CD14-positive monocyte (primary cell): ENCODE results near the gene CYP26C1. TPM values are rescaled to one million over a fixed set of nuclear protein-coding genes. Genes with fewer than 3 reads are reported as not detected.

Experiments used
- DNase-seq, 3 donors: peaks; one replicate each; pipeline ENCODE4 v3.0.0-alpha.2; 2011 to 2022
- H2AFZ ChIP-seq: 2 replicates; pipeline ENCODE4 v1.6.0; 2012; ENCODE audit warnings: mild to moderate bottlenecking, low read depth, low read length, inconsistent platforms; ENCODE audit not compliant: insufficient read depth, poor library complexity, severe bottlenecking
- H3K27ac ChIP-seq, 2 donors: 1 replicate in 1 of 2; 2 replicates in 1 of 2; pipeline ENCODE4 v1.5.1; 2012 to 2013; ENCODE audit warnings: low read length in 2 of 2, control low read depth in 1 of 2, inconsistent platforms in 1 of 2, low read depth in 1 of 2, mild to moderate bottlenecking in 1 of 2
- H3K27me3 ChIP-seq, 2 donors: one replicate each; pipeline versions ENCODE4 v1.6.0 to v1.6.1; 2011 to 2013; ENCODE audit warnings: low read length in 2 of 2; ENCODE audit not compliant: control insufficient read depth in 2 of 2, insufficient read depth in 2 of 2
- H3K36me3 ChIP-seq, 2 donors: replicated peaks in 1 of 2; 1 replicate in 1 of 2; 2 replicates in 1 of 2; pipeline versions ENCODE4 v1.5.1 to v1.6.1; 2012 to 2013; ENCODE audit warnings: low read length in 2 of 2, control low read depth in 1 of 2, inconsistent platforms in 1 of 2, mild to moderate bottlenecking in 1 of 2; ENCODE audit not compliant: insufficient read depth in 2 of 2, control insufficient read depth in 1 of 2
- H3K4me1 ChIP-seq, 2 donors: 1 replicate in 1 of 2; 2 replicates in 1 of 2; pipeline versions ENCODE4 v1.5.1 to v1.6.1; 2012 to 2013; ENCODE audit warnings: low read length in 2 of 2, control low read depth in 1 of 2, inconsistent platforms in 1 of 2, mild to moderate bottlenecking in 1 of 2, moderate library complexity in 1 of 2; ENCODE audit not compliant: insufficient read depth in 2 of 2, control insufficient read depth in 1 of 2
- H3K4me2 ChIP-seq: replicated peaks from 2 replicates; pipeline ENCODE3; 2012; ENCODE audit warnings: low read length, moderate library complexity, mild to moderate bottlenecking; ENCODE audit not compliant: poor library complexity, severe bottlenecking; ENCODE audit errors: extremely low read depth
- H3K4me3 ChIP-seq, 3 experiments: fragments of 200-600 bp in 1 of 3; sonication (generic) in 1 of 3; replicated peaks in 1 of 3; 1 replicate in 2 of 3; 2 replicates in 1 of 3; pipeline ENCODE4 v1.5.1; 2011 to 2013; ENCODE audit warnings: low read length in 3 of 3, mild to moderate bottlenecking in 3 of 3, control low read depth in 2 of 3, low read depth in 2 of 3, inconsistent platforms in 1 of 3, moderate library complexity in 1 of 3
- H3K79me2 ChIP-seq: 2 replicates; pipeline ENCODE4 v1.6.0; 2012; ENCODE audit warnings: mild to moderate bottlenecking, control low read depth, inconsistent platforms, low read length, moderate library complexity; ENCODE audit not compliant: insufficient read depth
- H3K9ac ChIP-seq: 2 replicates; pipeline ENCODE4 v1.6.0; 2017; ENCODE audit warnings: low read length, mild to moderate bottlenecking; ENCODE audit not compliant: insufficient read depth, poor library complexity, severe bottlenecking
- H3K9me3 ChIP-seq, 2 donors: replicated peaks in 1 of 2; 1 replicate in 1 of 2; 2 replicates in 1 of 2; pipeline versions ENCODE4 v1.5.1 to v1.6.1; 2012 to 2013; ENCODE audit warnings: low read length in 2 of 2, control low read depth in 1 of 2; ENCODE audit not compliant: control insufficient read depth in 1 of 2, insufficient read depth in 1 of 2
- H4K20me1 ChIP-seq: 2 replicates; pipeline ENCODE4 v1.6.0; 2012; ENCODE audit warnings: mild to moderate bottlenecking, low read length, control low read depth, moderate library complexity; ENCODE audit not compliant: insufficient read depth
- H3K27ac Mint-ChIP-seq, 7 donors: one replicate each; pipeline ENCODE4 v1.8.0; 2020; ENCODE audit warnings: mild to moderate bottlenecking in 7 of 7, mixed read lengths in 7 of 7, moderate library complexity in 6 of 7, inconsistent platforms in 2 of 7
- H3K27me3 Mint-ChIP-seq, 3 donors: one replicate each; pipeline ENCODE4 v1.8.0; 2021 to 2022; ENCODE audit warnings: low read depth in 3 of 3, mild to moderate bottlenecking in 3 of 3, mixed read lengths in 3 of 3, moderate library complexity in 3 of 3, inconsistent platforms in 1 of 3
- H3K36me3 Mint-ChIP-seq, 2 donors: one replicate each; pipeline ENCODE4 v1.8.0; 2020; ENCODE audit warnings: mixed read lengths in 2 of 2, inconsistent platforms in 1 of 2, mild to moderate bottlenecking in 1 of 2
- H3K4me1 Mint-ChIP-seq: one replicate; pipeline ENCODE4 v1.8.0; 2020; ENCODE audit warnings: mild to moderate bottlenecking, mixed read lengths
- H3K4me3 Mint-ChIP-seq, 2 donors: one replicate each; pipeline ENCODE4 v1.8.0; 2020; ENCODE audit warnings: mild to moderate bottlenecking in 2 of 2, mixed read lengths in 2 of 2, moderate library complexity in 1 of 2
- H3K9me3 Mint-ChIP-seq, 7 donors: one replicate each; pipeline ENCODE4 v1.8.0; 2020 to 2022; ENCODE audit warnings: mixed read lengths in 7 of 7, mild to moderate bottlenecking in 6 of 7, moderate library complexity in 6 of 7, inconsistent platforms in 2 of 7
- WGBS: methylation state at CpG from one replicate; pipeline ENCODE4 v1.1.5; 2013; ENCODE audit warnings: missing lambda C conversion rate; ENCODE audit not compliant: insufficient coverage; 5-methylcytosine and 5-hydroxymethylcytosine counted together
- intact Hi-C, 2 donors: fragments of 100-400 bp; cut with micrococcal nuclease; formaldehyde crosslinking; loops; one replicate each; pipeline versions ENCODE4 v1.15.0 to v1.15.1; 2023
- polyA minus RNA-seq: library from RNA; depleted of rRNA, polyadenylated mRNA; stranded (reverse); fragments of >200 nt; gene quantifications from 2 replicates; pipeline ENCODE4 v1.2.3, GENCODE V29; 2012
- polyA plus RNA-seq, 3 donors: library from polyadenylated mRNA; depleted of rRNA in 1 of 3; unstranded in 2 of 3; stranded (reverse) in 1 of 3; fragments of 300-500 nt in 2 of 3; fragments of >200 nt in 1 of 3; fragmentation: Illumina TruSeq in 2 of 3; gene quantifications; 1 replicate in 2 of 3; 2 replicates in 1 of 3; pipeline ENCODE4 v1.2.3, GENCODE V29; 2012 to 2021
- total RNA-seq, 12 experiments: library from RNA in 1 of 12; stranded (reverse) in 1 of 12; fragments of 120-200 nt in 1 of 12; gene quantifications; one replicate each; pipeline ENCODE4 v1.2.4 and lab custom pipeline; 2013 to 2026; ENCODE audit warnings: mixed read lengths in 6 of 12, inconsistent platforms in 1 of 12
- TF ChIP-seq, protein P1 (sequence below): fragments of 200-600 bp; IDR thresholded peaks from one replicate; pipeline ENCODE4 v1.8.0; 2022; ENCODE audit warnings: antibody characterized with exemption, mild to moderate bottlenecking

Gene CYP26C1, protein sequence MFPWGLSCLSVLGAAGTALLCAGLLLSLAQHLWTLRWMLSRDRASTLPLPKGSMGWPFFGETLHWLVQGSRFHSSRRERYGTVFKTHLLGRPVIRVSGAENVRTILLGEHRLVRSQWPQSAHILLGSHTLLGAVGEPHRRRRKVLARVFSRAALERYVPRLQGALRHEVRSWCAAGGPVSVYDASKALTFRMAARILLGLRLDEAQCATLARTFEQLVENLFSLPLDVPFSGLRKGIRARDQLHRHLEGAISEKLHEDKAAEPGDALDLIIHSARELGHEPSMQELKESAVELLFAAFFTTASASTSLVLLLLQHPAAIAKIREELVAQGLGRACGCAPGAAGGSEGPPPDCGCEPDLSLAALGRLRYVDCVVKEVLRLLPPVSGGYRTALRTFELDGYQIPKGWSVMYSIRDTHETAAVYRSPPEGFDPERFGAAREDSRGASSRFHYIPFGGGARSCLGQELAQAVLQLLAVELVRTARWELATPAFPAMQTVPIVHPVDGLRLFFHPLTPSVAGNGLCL
- total RNA-seq (2013): 0.02 TPM
- not detected for polyA plus RNA-seq
- polyA minus RNA-seq: 0.08 TPM in 1 of 2 replicates, not detected in the other
- 0 to 0.58 (median 0.15) reads per million in 11 experiments for total RNA-seq (lab: John Stamatoyannopoulos, UW)

DNA sequence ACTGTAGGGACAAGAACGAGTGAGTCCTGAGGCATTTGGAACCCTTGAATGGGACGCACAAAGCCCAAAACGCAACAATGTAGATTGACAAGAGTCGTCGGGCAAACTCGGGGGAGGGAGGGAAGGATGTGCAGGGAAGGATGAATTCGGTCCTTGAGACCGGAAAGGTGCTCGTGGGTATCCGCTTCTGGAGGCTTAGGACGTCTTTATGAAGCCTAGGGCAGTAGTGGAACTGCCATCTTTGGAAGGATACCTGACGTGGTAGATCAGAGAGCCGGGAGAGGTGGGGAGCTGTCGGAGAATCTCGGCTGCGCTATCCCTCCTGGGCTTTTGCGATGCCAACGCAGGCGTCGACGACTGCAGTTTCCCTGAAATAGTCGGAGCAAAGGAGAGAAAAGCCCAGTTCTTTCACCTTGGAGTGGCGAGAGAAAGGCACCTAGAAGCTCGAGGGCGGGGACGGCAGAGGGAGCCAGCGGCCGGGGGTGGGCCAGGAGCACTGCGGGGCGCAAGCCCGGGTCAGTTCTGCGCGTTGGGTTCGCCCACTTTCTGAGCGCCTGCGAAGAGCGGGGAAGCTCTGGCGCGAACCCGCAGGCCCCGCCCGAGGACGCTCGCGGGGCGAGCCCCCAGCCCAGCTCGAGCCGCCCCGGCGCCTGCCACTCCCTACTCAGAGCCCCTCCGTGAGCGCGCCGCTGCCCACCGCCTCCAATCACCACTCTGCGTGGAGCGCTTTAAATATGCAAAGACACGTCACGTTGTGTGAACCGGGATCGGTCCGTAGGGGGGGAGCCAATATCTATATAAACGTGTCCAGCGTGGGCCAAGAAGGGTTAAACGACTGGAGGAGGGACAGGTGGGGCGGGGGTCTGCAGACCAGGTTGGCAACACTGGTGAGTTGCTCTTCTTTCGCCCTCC is at the start of gene CYP26C1:
Gene CYP26C1, plus strand, starts transcription at position 824 of the 912 bp plus-strand sequence. CDS start 466 bp downstream, outside the sequence.
- WGBS: 49% methylated on average over 55 of the region's 67 CpGs
- H3K9ac ChIP-seq: no peak within 1 kb of the TSS
- H3K4me1 Mint-ChIP-seq: peaks cover 17% of the 10 kb centered on the region
- intact Hi-C loops: no loop called here
- H3K4me2 ChIP-seq: peak within 1 kb of the TSS; percentile 43
- H3K9me3 Mint-ChIP-seq: peaks cover 0 to 13% (median 7%) of the 10 kb centered on the region in 7 donors
- peaks cover 51 to 59% (median 54%) of the 10 kb centered on the region in 3 donors for H3K27me3 Mint-ChIP-seq
- peaks cover 7 to 24% of the 10 kb centered on the region in 2 donors for H3K36me3 ChIP-seq
- H3K27ac Mint-ChIP-seq: peak within 1 kb of the TSS in 1 of 7 donors; percentile 69
- no peak for DNase-seq
- peaks cover 19% of the 10 kb centered on the region for H4K20me1 ChIP-seq
- H3K4me1 ChIP-seq: peaks cover 8 to 18% of the 10 kb centered on the region in 2 donors
- peaks cover 32 to 53% of the 10 kb centered on the region in 2 donors for H3K27me3 ChIP-seq
- peaks cover 0 to 33% of the 10 kb centered on the region in 2 donors for H3K9me3 ChIP-seq
- H3K4me3 ChIP-seq: no peak within 1 kb of the TSS
- H3K27ac ChIP-seq: no peak within 1 kb of the TSS
- peak within 1 kb of the TSS; percentile 70 to 92 for H3K4me3 Mint-ChIP-seq
- H2AFZ ChIP-seq: no peak within 1 kb of the TSS
- H3K36me3 Mint-ChIP-seq: peaks cover 32 to 44% of the 10 kb centered on the region in 2 donors
- H3K79me2 ChIP-seq: no peaks in the 10 kb centered on the region
- TF ChIP-seq, protein P1, sequence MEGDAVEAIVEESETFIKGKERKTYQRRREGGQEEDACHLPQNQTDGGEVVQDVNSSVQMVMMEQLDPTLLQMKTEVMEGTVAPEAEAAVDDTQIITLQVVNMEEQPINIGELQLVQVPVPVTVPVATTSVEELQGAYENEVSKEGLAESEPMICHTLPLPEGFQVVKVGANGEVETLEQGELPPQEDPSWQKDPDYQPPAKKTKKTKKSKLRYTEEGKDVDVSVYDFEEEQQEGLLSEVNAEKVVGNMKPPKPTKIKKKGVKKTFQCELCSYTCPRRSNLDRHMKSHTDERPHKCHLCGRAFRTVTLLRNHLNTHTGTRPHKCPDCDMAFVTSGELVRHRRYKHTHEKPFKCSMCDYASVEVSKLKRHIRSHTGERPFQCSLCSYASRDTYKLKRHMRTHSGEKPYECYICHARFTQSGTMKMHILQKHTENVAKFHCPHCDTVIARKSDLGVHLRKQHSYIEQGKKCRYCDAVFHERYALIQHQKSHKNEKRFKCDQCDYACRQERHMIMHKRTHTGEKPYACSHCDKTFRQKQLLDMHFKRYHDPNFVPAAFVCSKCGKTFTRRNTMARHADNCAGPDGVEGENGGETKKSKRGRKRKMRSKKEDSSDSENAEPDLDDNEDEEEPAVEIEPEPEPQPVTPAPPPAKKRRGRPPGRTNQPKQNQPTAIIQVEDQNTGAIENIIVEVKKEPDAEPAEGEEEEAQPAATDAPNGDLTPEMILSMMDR: no peak

DNA sequence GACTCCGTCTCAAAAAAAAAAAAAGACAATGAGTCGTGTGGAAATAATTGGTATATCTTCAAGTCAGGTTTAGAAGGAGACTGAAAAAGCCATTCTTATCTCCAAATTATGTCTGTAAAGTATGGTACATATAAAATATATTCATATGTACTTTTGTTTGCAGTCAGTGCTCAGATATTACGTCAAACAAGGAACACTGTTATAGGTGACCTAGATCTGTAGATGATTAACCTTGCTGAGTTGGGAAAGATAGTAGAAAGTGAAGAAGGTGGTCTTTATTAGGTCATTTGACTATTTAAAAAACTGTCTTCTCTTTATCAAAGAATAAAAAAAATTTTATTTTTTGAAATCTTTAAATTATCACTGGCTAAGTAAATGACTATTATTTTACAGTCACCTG is 44.9 kb upstream of the CYP26C1 start:
- Histone ChIP-seq H3K79me2 (no peaks in the 10 kb centered on the region), H2AFZ (no peak overlapping the region), H3K27ac (no peak overlapping the region), H3K27me3 (no peaks in the 10 kb centered on the region), H3K4me3 (no peak overlapping the region), H4K20me1 (no peaks in the 10 kb centered on the region), H3K9ac (no peak overlapping the region), H3K4me1 (no peaks in the 10 kb centered on the region), H3K36me3 (peaks cover 10 to 38% of the 10 kb centered on the region in 2 donors), H3K4me2 (no peak overlapping the region), H3K9me3 (no peaks in the 10 kb centered on the region)
- no peaks in the 10 kb centered on the region for H3K9me3 Mint-ChIP-seq
- no peaks in the 10 kb centered on the region for H3K27me3 Mint-ChIP-seq
- no peaks in the 10 kb centered on the region for H3K4me1 Mint-ChIP-seq
- H3K4me3 Mint-ChIP-seq: no peak overlapping the region
- no peak for DNase-seq
- peaks cover 27 to 41% of the 10 kb centered on the region in 2 donors for H3K36me3 Mint-ChIP-seq
- intact Hi-C loops: no loop called here
- TF ChIP-seq, protein P1: no peak
- no peak overlapping the region for H3K27ac Mint-ChIP-seq
- WGBS: no CpG with 5 or more reads among the region's 3 CpGs
